HG03095 (cell line): ENCODE results near the gene TYW1.
A peak's percentile ranks its signal among the peaks of the same experiment; 100 is the strongest.
"Not testable (repeated sequence)": the region's sequence is repeated elsewhere in the genome, so short reads cannot be mapped to it uniquely, and the experiment has no call there.

Experiments used
- ATAC-seq: cut with Tn5 transposase; IDR thresholded peaks from one replicate; pipeline ENCODE4 v1.9.1; 2021; ENCODE audit warnings: moderate library complexity; ENCODE audit not compliant: unreplicated experiment

TYW1 gene

DNA sequence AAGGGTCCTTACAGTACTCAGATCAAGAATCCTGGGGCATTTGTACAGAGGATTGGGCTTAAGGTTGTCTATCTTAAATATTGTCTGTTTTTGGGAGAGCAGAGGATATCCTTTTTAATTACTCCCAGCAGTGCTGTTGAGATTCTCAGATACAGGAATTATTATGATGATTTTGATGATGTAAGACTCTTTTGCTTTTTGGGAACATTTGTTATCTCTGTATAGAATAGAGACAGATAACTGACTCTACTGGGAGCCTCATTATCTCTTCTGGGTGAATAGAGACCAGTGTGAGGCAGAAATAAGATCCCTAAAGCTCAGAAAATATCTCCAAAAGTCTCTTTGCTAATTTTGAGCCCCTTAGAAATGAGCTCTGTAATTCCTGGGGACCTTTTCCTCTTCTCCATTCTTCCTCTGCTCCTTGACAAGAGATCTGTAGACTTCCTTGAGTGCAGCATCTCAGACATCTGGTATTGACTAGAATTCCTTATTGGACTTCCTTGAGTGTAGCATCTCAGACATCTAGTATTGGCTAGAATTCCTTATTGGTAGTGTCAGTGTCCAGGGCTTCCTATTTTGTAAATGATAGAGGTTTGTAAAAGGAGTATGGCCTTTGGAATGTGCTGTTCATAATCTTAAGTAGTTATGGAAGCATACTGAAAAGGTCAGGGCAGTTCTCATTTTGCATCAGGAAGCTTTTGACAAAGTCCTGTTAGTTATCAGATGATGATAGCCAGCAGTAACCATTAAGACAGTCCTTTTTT, 118.0 kb downstream of the TYW1 start:
- not testable (repeated sequence) for ATAC-seq

GRCh38 chr7:67120491-67120890, 123.9 kb downstream of the TYW1 start:
- ATAC-seq, result not testable (repeated sequence)

DNA sequence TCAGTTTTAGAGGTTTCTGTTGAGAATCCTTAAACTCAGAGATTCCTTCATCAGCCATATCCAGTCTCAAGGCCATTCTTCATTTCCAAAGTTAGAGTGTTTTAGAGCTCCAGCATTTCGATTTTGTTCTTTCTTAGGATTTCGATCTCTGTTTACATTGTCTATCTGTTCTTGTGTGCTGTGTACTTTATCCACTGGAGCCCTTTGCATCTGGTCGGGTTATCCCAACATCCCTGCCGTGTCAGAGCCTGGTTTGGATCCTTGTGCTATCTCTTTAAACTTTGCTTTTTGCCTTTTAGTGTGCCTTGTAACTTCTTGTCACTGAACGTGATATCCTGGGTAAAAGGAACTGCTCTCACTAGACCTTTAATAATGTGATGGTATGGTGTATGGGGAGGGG, 131.6 kb downstream of the TYW1 start:
- not testable (repeated sequence) for ATAC-seq

DNA sequence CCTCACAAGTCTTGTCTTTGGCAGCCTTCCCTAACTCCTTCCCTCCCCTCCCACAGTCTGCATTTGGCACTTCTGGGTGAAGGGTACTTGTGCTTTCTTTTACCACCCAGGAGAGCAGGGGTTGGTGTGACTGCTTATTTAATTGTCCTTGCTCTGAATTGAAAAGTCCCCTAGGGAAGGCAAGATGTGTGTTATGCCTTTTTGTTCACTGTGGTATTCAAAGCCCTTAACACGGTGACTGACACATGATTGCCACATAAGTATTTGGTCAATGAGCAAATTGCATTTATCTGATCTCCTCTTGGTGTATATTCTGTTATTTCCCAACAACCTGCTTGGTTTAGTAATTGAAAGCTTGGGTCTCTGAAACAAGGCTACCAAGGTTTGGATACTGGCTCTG, 134.1 kb downstream of the TYW1 start:
- ATAC-seq, result not testable (repeated sequence)

DNA sequence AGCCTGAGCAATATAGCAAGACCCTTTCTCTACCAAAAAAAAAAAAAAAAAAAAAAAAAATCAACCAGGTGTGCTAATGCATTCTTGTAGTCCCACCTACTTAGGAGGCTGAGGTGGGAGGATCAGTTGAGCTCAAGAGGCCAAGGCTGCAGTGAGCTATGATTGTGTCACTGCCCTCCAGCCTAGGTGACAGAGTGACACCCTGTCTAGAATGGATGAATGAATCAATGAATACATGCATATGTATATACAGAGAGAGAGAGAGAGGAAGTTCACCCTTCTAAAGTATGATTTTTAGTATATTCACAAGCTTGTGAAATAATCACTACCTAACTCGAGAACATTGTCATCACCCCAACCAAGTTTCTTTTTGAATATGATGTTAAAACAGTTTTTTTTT, 138.3 kb downstream of the TYW1 start:
- ATAC-seq, result not testable (repeated sequence)

DNA sequence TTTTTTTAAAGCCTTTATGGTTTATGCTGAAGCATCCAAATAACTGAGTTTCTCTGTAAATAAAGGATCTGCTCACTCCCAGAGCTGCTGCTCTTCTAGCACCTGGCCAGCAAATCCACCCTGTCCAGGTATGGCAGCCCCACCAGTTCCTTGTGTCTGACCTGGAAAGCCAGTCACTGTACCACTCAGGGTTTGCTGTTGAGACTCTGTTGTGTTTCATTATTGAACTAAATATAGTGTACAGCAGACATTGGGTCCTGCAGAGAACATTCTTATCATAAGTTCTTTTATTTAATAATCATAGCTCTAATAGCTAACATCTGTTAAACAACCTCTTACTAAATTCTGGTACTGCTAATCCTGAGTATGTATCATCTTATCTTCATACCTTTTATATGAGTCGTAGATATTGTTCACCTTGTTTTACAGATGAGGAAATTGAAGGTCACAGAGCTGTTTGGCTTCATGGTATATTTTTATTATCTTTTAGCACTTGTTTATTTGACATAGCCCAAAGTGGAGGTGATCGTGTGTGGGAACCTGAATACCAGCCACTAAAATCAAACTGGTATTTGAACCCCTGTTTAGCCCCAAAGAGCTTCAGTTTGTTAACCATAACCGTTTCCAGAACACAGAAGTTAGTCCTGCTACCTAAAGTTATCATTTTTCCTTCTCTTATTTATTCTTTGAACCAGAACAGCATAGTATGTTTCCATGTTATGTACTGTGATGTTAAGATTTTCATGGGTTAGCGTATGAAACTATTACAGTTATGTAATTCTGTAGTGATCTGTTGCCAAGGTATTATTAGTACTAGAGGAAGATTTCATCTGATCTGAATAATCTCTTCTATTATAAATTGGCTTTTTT, 139.2 kb downstream of the TYW1 start:
- not testable (repeated sequence) for ATAC-seq

- not testable (repeated sequence) for ATAC-seq
Measured at GRCh38 chr7:67137489-67137888, 140.9 kb downstream of the TYW1 start.

- not testable (repeated sequence) for ATAC-seq
Measured at GRCh38 chr7:67139876-67140275, 143.2 kb downstream of the TYW1 start.

- not testable (repeated sequence) for ATAC-seq
Measured at GRCh38 chr7:67141001-67141400, 144.4 kb downstream of the TYW1 start.

DNA sequence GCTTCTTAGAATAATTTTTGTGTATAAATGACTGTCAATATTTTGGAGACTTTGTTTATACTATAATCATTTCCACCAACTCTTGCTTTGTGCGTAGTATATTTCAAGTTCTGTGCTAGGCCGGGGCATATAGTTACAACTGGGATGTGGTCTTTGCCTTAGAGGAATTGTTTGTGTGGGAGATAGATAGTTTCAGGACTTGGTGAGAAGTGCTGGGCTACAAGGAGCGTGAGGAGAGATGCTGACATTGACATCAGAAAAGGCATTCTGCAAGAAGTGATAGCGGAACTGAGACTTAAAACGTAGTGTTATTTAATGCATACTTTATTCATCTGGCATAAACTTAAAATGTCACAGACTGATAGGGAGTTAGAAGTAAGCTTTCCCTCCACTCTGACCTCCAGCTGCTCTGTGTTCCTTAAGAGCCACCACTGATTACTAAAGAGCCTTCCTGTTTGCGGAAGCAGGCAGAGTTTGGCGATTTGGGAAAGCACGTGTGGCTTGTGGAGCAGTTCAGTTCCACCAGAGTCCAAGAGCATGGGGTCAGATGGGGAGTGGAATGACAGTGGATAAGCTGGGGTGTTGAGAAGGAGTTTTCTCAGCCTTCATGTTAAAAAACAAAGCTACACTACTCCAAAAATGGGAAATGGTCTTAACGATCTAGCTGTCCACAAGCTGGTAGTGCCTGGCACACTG, 146.6 kb downstream of the TYW1 start:
- ATAC-seq, result not testable (repeated sequence)

DNA sequence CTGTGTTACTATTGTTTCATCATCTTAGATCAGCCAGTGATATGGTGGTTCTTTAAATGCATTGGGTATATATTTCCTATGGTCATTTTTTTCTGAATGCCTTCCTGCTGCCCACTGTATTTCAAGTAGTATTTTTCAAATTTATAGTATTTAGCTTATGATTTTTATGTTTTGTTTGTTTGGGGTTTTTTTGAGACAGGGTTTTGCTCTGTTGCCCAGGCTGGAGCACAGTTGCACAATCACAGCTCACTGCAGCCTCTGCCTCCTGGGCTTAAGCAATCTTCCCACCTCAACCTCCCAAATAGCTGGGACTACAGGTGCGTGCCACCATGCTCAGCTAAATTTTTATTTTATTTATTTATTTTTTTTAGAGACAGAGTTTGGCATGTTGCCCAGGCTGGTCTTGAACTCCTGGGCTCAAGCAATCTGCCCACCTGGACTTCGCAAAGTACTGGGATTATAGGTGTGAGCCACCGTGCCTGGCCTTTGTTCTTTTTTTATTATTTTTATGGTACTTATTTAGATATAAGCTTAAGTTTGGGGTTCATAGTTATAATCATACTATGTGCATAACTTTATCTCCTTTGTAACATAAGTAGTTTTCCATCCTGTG, 149.1 kb downstream of the TYW1 start:
- ATAC-seq, result not testable (repeated sequence)

DNA sequence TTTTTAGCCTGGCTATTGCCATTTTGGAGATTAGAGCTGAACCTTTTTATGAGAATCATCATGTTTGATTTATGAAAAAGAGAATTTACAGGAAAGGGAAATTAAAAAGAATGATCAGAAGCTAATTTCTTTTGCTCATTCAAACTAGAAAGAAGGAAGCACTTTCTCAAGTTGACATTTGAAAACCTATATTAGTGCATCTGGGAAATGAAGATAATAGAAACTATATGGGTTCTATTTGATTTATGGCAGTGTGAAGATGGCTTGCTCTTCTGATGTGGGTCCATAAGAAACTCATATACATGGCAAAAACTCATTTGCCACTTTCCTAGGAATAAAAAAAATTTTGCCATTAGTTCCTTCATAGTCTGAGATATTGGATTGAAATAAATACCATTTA, 152.5 kb downstream of the TYW1 start:
- not testable (repeated sequence) for ATAC-seq

- not testable (repeated sequence) for ATAC-seq
Measured at GRCh38 chr7:67154374-67154773, 157.7 kb downstream of the TYW1 start.

DNA sequence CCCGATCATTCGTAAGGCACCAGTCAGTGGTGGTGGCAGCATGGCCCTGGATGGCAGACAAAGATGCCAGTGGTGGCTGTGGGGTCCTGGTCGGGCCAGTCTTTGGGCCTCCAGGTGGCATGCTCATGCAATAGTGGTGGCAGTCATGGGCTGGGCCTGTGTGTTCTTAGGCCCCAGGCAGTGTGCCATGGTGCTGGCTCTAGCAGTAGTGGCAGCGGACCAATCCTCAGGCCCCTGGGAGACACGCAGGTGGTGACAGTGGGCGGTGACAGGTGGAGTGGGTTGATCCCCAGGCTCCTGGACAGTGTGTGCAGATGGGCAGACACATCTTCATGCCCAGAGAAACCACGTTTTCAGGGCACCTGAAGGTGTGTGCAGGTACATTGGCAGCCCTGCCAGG, 159.4 kb downstream of the TYW1 start:
- ATAC-seq, result not testable (repeated sequence)

GRCh38 chr7:67163285-67163684, 166.7 kb downstream of the TYW1 start:
- peak; percentile 63 for ATAC-seq

GRCh38 chr7:67171151-67171550, 174.5 kb downstream of the TYW1 start:
- not testable (repeated sequence) for ATAC-seq

DNA sequence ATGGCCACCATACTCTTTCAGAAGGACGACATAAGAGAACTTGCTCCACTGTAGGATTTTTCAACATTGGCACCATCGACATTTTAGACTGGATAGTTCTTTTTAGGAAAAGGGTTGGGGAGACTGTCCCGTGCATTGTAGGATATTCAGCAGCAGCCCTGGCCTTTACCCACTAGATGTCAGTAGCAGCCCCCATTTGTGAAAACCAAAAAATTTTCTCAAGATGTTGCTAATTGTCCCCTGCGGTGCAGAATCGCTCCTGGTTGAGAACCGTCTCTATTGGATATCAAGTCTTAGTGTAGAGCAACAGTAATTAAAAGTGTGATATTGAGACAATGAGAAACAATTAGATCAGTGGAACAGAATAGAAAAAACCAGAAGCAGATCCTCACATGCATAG, 180.1 kb downstream of the TYW1 start:
- not testable (repeated sequence) for ATAC-seq

DNA sequence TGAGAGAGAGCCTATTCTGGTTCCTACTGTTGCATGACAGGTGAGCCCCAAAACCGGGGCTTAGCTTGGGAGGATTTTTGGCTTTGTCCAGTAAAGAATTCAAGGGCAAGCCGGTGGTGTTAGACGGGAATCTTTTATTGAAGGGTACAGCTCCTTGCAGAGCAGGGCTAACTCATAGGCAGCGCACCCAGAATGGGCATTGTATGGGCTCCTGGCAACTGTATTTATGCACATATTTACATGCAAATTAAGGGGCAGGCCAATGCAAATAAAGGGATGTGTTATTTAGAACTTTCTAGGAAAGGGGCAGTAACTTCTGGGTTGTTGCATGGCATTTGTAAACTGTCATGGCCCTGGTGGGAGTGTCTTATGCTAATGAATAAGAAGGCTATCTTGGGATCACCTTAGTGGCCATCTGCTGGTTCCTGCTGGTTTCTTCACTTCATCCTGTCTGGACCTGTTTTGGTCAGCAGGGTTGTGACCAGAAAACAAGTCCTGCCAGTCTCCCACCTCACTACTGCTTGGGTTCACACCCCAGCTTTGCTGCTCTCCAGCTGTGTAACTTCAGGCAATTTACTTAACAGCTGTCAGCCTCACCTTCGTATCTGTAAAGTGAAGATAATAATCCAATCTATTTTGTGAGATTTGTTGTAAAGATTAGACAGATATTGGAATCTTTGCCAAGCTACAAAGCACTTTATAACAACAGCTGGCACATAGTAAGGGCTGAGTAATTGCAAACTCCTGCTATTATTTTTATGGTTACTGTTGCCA, 182.5 kb downstream of the TYW1 start:
- ATAC-seq, result not testable (repeated sequence)

DNA sequence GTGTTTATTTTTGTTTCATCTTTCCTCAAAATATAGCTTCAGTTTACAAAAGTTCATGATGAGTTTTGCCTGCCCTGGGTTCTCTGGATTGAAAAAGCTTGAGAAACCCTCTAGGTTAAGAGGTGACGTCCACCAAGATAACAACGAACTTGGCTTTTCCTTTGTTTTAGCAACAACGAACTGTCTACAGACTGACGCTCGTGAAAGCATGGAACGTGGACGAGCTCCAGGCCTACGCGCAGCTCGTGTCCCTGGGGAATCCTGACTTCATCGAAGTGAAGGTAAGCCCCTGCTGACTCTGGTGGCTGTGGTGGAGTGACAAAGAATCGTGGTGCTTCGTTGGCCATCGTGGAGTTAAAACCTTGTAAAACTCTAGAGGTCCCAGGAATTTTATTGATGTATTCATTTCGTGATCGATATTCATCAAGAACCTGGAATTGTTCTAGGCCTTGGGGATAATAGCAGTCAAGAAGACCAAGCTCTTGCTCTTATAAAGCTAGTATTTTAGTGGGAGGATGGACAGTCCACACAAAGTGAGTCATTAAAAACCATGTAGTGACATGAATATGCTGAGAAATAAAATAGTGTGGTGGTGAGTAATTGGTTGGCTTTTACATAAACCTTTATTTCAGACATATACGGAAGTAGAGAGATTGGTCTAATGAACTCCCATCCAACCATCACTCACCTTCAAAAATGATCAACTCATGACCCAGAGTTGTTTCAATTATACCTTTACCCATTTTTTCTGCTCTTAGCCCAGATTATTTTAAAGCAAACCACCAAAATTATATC, 186.5 kb downstream of the TYW1 start:
- not testable (repeated sequence) for ATAC-seq
